Panc1 (cell line): ENCODE results near the gene LARP1. TPM values are rescaled to one million over a fixed set of nuclear protein-coding genes. Genes with fewer than 3 reads are reported as not detected.

ENCODE experiments used
- ATAC-seq: fragments of 200-7000 bp; cut with Tn5 transposase; 2 replicates; pipeline ENCODE4 v1.9.1; 2020; ENCODE audit warnings: mild to moderate bottlenecking, moderate library complexity
- BruUV-seq: library from RNA; stranded (reverse); fragments of 400-500 nt; replicated peaks from 2 replicates; lab custom pipeline; 2021; lab: Mats Ljungman, UMichigan
- CTCF ChIA-PET: fragments of 300-600 bp; sonication (Branson Sonifier 250); formaldehyde crosslinking; loops from one replicate; lab custom pipeline; 2022; ENCODE audit warnings: antibody characterized with exemption; lab: Charles Lee
- POLR2A ChIA-PET: fragments of 300-600 bp; sonication (Branson Sonifier 250); formaldehyde crosslinking; loops from one replicate; lab custom pipeline; 2022; ENCODE audit warnings: antibody characterized with exemption; lab: Charles Lee
- DNase-seq: peaks from one replicate; pipeline ENCODE4 v3.0.0-alpha.2; 2010; ENCODE audit warnings: low read depth, low spot score
- H3K27ac ChIP-seq: 2 replicates; pipeline ENCODE4 v1.5.1; 2011; ENCODE audit warnings: mild to moderate bottlenecking, low read length, inconsistent platforms
- H3K27me3 ChIP-seq: fragments of 200-500 bp; sonication (Bioruptor generic); 2 replicates; pipeline ENCODE4 v1.6.0; 2014; ENCODE audit warnings: low read length, inconsistent platforms; ENCODE audit not compliant: control insufficient read depth, insufficient read depth
- H3K36me3 ChIP-seq: fragments of 200-500 bp; sonication (Bioruptor generic); 2 replicates; pipeline ENCODE4 v1.5.1; 2014; ENCODE audit warnings: inconsistent platforms, mild to moderate bottlenecking, low read length, moderate library complexity; ENCODE audit not compliant: control insufficient read depth, insufficient read depth
- H3K4me1 ChIP-seq: 2 replicates; pipeline ENCODE4 v1.5.1; 2011; ENCODE audit warnings: inconsistent platforms, mild to moderate bottlenecking, low read length, moderate library complexity; ENCODE audit not compliant: control insufficient read depth, insufficient read depth
- H3K4me3 ChIP-seq, 2 experiments: 2 replicates each; pipeline ENCODE4 v1.5.1; 2011 to 2012; ENCODE audit warnings: low read depth in 2 of 2, low read length in 2 of 2, mild to moderate bottlenecking in 2 of 2, inconsistent platforms in 1 of 2, moderate library complexity in 1 of 2
- H3K9me3 ChIP-seq: fragments of 200-500 bp; sonication (Bioruptor generic); 2 replicates; pipeline ENCODE4 v1.5.1; 2014; ENCODE audit warnings: low read depth, mild to moderate bottlenecking, inconsistent platforms, low read length, moderate library complexity; ENCODE audit not compliant: control insufficient read depth, insufficient read depth
- POLR2AphosphoS5 ChIP-seq: IDR thresholded peaks from 2 replicates; pipeline ENCODE4 v1.6.1; 2012; ENCODE audit warnings: mild to moderate bottlenecking, low read depth, low read length, moderate library complexity
- SIN3A ChIP-seq: IDR thresholded peaks from 2 replicates; pipeline ENCODE4 v1.6.1; 2012; ENCODE audit warnings: low read depth, mild to moderate bottlenecking, low read length, moderate library complexity, borderline replicate concordance; ENCODE audit not compliant: insufficient read depth
- TCF7L2 ChIP-seq: IDR thresholded peaks from 2 replicates; pipeline ENCODE4 v1.6.1; 2011; ENCODE audit warnings: mild to moderate bottlenecking, low read depth, low read length, inconsistent platforms
- in situ Hi-C: cut with HindIII; loops from 2 replicates; pipeline ENCODE4 v1.10.0; 2016; ENCODE audit warnings: low sequenced_read_pairs, low pct_unique_long_range_greater_than_20kb
- intact Hi-C: fragments of 100-400 bp; cut with micrococcal nuclease; formaldehyde crosslinking; loops from one replicate; pipeline ENCODE4 v1.10.0; 2022; ENCODE audit not compliant: unreplicated experiment
- total RNA-seq: library from RNA; stranded (reverse); gene quantifications from one replicate; pipeline ENCODE4 v1.2.1, GENCODE V29; 2021; ENCODE audit not compliant: unreplicated experiment
- TF ChIP-seq, protein P1 (sequence below): fragments of 450-650 bp; IDR thresholded peaks from 2 replicates; pipeline ENCODE4 v1.5.1; 2017; ENCODE audit warnings: mild to moderate bottlenecking
- TF ChIP-seq, protein P2 (sequence below), 2 experiments: IDR thresholded peaks; 2 replicates each; pipeline ENCODE4 v1.6.1; 2011 to 2012; ENCODE audit warnings: low read depth in 2 of 2, control low read depth in 1 of 2, low read length in 1 of 2, mild to moderate bottlenecking in 1 of 2, moderate library complexity in 1 of 2; ENCODE audit not compliant: insufficient read depth in 1 of 2

LARP1 gene
- total RNA-seq, 1 experiment from 2014 or later, result 325 TPM

DNA sequence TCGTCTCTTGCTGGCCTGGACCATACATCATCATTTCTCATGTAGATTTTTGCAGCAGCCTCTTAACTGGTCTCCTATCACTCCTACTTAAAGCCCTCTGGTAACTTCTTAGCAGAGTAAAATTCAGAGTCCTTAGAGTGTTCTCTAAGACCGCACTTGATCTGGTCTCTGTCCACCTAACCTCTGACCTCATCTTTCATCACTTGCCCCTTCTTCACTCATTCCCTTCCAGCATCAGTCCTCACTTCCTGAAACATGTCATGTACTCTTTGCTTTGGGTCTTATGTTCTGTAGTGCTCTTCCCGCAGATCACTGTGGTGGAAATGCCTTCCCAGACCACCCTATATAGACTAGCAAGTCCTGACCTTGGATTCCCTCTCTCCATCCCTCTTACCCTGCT lies 9.8 kb downstream of the LARP1 start:
- intact Hi-C loops (no loop called here), in situ Hi-C loops (no loop called here)
- TF ChIP-seq POLR2AphosphoS5, result no peak
- ChIA-PET POLR2A (no interaction called here), CTCF (no interaction called here)
- H3K36me3 ChIP-seq, result no peaks in the 10 kb centered on the region
- peaks cover 62% of the 10 kb centered on the region for H3K4me1 ChIP-seq
- ATAC-seq, result no peak
- DNase-seq, result no peak
- no peak overlapping the region for H3K4me3 ChIP-seq
- BruUV-seq, result no TSS peak
- H3K27me3 ChIP-seq, result no peaks in the 10 kb centered on the region
- H3K27ac ChIP-seq, result no peak overlapping the region
- H3K9me3 ChIP-seq, result no peaks in the 10 kb centered on the region

DNA sequence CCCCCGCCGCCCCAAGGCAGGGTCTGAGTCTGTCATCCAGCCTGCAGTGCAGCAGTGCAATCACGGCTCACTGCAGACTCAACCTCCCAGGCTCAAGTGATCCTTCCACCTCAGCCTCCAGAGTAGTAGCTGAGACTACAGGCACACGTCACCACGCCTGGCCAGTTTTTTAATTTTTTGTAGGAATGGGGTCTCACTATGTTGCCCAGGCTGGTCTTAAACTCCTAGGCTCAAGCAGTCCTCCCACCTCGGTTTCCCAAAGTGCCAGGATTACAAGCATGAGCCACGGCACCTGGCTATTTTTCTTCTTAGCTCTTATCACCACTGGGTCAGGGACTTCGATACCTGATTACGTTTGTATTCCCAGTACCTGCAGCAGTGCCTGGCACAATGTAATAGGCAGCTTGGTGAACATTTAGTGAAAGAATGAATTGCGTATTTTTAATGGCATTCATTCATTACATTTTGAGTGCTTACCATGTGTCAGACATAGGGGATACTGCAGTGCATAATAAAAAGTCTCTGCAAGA lies 10.3 kb downstream of the LARP1 start:
- no peak for ATAC-seq
- intact Hi-C loops (no loop called here), in situ Hi-C loops (no loop called here)
- CTCF ChIA-PET, result no interaction called here
- no peaks in the 10 kb centered on the region for H3K27me3 ChIP-seq
- TF ChIP-seq TCF7L2 (no peak), POLR2AphosphoS5 (no peak), SIN3A (no peak)
- TF ChIP-seq, protein P1, sequence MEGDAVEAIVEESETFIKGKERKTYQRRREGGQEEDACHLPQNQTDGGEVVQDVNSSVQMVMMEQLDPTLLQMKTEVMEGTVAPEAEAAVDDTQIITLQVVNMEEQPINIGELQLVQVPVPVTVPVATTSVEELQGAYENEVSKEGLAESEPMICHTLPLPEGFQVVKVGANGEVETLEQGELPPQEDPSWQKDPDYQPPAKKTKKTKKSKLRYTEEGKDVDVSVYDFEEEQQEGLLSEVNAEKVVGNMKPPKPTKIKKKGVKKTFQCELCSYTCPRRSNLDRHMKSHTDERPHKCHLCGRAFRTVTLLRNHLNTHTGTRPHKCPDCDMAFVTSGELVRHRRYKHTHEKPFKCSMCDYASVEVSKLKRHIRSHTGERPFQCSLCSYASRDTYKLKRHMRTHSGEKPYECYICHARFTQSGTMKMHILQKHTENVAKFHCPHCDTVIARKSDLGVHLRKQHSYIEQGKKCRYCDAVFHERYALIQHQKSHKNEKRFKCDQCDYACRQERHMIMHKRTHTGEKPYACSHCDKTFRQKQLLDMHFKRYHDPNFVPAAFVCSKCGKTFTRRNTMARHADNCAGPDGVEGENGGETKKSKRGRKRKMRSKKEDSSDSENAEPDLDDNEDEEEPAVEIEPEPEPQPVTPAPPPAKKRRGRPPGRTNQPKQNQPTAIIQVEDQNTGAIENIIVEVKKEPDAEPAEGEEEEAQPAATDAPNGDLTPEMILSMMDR, result no peak
- TF ChIP-seq, protein P2, sequence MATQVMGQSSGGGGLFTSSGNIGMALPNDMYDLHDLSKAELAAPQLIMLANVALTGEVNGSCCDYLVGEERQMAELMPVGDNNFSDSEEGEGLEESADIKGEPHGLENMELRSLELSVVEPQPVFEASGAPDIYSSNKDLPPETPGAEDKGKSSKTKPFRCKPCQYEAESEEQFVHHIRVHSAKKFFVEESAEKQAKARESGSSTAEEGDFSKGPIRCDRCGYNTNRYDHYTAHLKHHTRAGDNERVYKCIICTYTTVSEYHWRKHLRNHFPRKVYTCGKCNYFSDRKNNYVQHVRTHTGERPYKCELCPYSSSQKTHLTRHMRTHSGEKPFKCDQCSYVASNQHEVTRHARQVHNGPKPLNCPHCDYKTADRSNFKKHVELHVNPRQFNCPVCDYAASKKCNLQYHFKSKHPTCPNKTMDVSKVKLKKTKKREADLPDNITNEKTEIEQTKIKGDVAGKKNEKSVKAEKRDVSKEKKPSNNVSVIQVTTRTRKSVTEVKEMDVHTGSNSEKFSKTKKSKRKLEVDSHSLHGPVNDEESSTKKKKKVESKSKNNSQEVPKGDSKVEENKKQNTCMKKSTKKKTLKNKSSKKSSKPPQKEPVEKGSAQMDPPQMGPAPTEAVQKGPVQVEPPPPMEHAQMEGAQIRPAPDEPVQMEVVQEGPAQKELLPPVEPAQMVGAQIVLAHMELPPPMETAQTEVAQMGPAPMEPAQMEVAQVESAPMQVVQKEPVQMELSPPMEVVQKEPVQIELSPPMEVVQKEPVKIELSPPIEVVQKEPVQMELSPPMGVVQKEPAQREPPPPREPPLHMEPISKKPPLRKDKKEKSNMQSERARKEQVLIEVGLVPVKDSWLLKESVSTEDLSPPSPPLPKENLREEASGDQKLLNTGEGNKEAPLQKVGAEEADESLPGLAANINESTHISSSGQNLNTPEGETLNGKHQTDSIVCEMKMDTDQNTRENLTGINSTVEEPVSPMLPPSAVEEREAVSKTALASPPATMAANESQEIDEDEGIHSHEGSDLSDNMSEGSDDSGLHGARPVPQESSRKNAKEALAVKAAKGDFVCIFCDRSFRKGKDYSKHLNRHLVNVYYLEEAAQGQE (IDR thresholded peaks at IDR 0.05; ENCODE audit: insufficient read depth in 1 of 2, low read depth in 2 of 2, low read length in 1 of 2), result no peak
- H3K27ac ChIP-seq, result no peak overlapping the region
- POLR2A ChIA-PET, result no interaction called here
- no peaks in the 10 kb centered on the region for H3K9me3 ChIP-seq
- H3K4me1 ChIP-seq, result peaks cover 61% of the 10 kb centered on the region
- BruUV-seq, result no TSS peak
- DNase-seq, result no peak
- H3K36me3 ChIP-seq, result no peaks in the 10 kb centered on the region
- H3K4me3 ChIP-seq, result no peak overlapping the region

DNA sequence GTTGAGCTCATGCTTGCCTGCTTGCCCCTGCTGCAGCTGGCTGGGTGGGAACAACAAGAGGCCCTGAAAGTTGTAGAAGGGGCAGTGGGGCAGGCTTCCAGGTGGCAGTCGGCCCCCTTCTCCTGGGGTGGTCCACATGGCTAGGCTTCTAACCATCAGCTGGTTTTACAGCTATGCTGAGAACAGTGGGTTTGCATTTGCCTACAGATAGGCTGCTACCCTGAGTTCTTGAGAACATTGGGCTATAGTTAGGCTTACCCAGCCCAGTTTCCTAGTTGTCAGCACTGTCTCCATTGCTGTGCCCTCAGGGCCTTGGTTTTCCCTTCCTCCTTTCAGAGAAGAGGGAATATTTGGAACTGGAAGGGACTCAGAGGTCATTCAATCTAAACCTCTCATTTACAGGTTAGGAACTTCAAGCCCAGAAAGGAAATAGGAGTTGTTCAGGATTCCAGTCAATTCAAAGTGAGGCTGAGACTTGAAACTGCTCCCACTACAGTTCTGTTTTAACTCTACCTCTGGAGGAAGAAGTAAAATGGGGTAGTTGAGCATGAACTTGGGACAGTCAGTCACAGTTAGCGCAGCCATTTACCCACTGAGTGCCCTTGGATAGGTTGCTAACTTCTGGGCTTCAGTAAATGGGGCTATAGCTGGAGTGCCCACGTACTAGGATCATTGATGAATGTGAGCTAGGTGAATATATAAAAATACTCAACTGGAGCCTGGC lies 11.5 kb downstream of the LARP1 start:
- intact Hi-C loops, result no loop called here
- TF ChIP-seq, protein P1, result no peak
- TF ChIP-seq TCF7L2, result no peak
- TF ChIP-seq, protein P2 (IDR thresholded peaks at IDR 0.05; ENCODE audit: insufficient read depth in 1 of 2, low read depth in 2 of 2, low read length in 1 of 2), result no peak
- no peak for TF ChIP-seq SIN3A
- no peak for TF ChIP-seq POLR2AphosphoS5
- no TSS peak for BruUV-seq
- POLR2A ChIA-PET, result no interaction called here
- in situ Hi-C loops, result no loop called here
- H3K4me1 ChIP-seq, result peaks cover 55% of the 10 kb centered on the region
- H3K27ac ChIP-seq, result no peak overlapping the region
- DNase-seq (no peak), ATAC-seq (no peak)
- no peaks in the 10 kb centered on the region for H3K27me3 ChIP-seq
- CTCF ChIA-PET, result no interaction called here
- no peaks in the 10 kb centered on the region for H3K36me3 ChIP-seq
- no peaks in the 10 kb centered on the region for H3K9me3 ChIP-seq
- no peak overlapping the region for H3K4me3 ChIP-seq
